ENCODE measurements around the gene NOTCH2.
A peak's percentile ranks its signal among the peaks of the same experiment; 100 is the strongest.
"Not testable (repeated sequence)": the region's sequence is repeated elsewhere in the genome, so short reads cannot be mapped to it uniquely, and the experiment has no call there.

Gene NOTCH2

GRCh38 chr1:120069067-120069919 lies at the start of gene NOTCH2:
TSS of gene NOTCH2 (minus strand) at chr1:120069662. CDS start at chr1:120069406, 256 bp downstream.
- DNase-seq (ENCODE audit: low read depth in 3 of 3), result peak; percentile 28 to 56 (median 31)

DNA sequence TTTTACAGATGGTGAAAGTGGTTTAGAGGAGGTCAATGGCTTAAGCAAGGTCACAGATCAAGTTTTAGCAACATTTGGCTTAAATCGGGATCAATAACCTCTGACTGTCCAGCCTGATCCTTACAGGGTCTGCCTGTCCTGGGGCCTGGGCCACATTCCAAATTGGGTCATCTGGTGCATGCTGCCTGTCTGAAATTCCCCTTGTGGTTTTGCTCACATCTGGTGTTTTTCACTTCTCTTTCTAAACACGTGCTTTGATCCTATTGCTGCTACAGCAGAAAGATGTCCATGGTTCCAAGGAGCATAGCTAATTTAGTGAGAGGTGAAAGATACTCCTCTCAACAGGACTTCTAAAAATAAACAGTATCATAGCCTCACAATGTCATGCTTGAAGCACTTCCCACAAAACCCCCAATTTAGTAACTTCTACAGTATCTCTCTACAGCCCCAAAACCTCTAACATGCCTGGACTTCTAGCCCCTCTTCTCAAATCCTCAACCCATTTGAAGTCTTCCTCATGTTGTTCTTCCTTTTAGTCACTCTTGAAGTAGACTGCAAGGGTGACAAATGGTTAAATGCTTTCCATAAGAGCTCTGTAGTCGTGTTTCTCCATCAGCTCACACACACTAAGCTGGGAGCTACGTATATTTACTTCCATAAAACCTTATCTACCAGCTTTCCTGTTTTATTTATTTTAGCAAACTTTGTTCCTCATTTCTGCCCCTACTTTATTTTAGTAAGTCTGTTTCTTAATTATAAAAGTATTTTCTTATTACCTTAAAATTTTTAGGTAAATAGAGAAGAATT lies 48.1 kb upstream of the NOTCH2 start:
- not testable (repeated sequence) for DNase-seq (ENCODE audit: low read depth in 3 of 3)

- not testable (repeated sequence) for DNase-seq (ENCODE audit: low read depth in 3 of 3)
These were observed 46.6 kb upstream of the NOTCH2 start for GRCh38 chr1:120116094-120116493.

DNA sequence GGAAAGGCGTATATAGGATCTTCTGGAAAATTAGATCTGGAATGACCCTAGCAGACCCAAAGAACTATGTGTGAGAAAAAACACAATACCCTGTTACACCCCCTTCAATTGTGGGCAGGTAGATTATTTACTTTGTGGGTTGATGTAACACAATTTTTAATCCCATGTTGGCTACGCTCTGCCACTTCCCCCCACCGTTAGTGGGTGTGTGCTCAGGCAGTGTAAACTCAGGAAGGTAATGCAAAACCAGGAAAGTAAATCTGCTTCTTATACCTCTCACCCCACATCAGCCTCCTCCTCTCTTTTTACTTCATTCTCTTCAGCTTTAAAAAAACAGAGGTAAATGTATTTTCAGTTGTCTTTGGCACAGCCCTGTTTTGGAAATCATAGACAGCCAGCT lies 43.7 kb upstream of the NOTCH2 start:
- DNase-seq (ENCODE audit: low read depth in 3 of 3), result not testable (repeated sequence)

DNA sequence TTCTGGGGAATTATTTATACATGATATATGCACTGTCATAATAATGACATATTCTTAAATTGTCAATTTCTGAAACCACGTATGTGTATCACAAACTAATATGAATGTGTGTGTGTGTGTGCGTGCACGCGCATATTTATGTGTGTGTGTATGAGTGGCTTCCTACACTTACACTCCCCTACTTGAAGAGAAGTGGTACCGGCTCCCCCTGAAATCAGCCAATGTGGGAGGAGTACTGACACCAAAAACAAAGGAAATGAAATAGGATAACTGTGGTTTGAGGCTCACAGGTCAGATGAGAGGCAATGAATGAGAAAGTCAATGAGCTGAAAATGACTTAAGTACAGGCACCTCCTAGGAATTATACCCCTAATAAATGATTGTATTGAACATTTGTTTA lies 42.8 kb upstream of the NOTCH2 start:
- DNase-seq (ENCODE audit: low read depth in 3 of 3), result not testable (repeated sequence)

DNA sequence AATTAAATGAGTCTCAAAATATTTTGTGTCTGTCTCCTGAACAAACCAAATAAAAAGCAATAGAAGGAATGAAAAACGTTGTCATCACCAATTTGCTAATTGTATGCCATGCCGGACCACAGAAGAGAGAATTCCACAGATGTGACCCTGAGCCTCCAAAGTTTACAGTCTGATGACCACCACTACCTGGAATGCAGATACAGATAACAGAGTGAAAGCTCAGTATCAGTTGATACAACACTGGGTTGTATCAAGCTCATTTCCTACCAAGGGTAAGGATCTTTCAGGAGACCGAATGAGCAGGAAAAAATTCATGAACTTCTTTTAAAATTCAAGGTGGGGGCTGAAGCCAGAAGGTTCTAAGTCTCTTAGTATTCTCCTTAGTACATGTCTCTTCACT lies 42.3 kb upstream of the NOTCH2 start:
- not testable (repeated sequence) for DNase-seq (ENCODE audit: low read depth in 3 of 3)

DNA sequence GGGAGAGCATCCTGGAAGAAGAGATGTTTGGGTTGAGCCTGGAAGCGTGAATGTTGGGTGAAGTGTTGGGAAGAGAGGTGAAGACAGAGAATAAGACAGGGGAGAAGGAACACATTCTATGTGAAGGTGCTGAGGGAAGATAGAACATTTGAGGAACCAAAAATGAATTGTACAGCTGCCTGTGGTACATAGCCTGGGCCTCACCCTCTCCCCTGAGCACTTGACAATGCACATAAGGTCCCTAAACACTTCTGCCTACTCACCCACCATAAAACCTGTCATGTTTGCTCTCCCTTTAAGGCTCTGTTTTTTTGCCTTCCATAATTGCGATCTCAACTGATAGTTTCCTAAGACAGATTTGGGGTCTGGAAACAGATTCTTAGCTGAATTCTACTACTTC lies 41.5 kb upstream of the NOTCH2 start:
- not testable (repeated sequence) for DNase-seq (ENCODE audit: low read depth in 3 of 3)

- DNase-seq (ENCODE audit: low read depth in 3 of 3), result not testable (repeated sequence)
These were observed 40.2 kb upstream of the NOTCH2 start for GRCh38 chr1:120109656-120110055.

- DNase-seq (ENCODE audit: low read depth in 3 of 3), result not testable (repeated sequence)
These were observed 39.7 kb upstream of the NOTCH2 start for GRCh38 chr1:120109180-120109579.

GRCh38 chr1:120105288-120105687 lies 35.8 kb upstream of the NOTCH2 start:
- not testable (repeated sequence) for DNase-seq (ENCODE audit: low read depth in 3 of 3)

GRCh38 chr1:120103768-120104167 lies 34.3 kb upstream of the NOTCH2 start:
- not testable (repeated sequence) for DNase-seq (ENCODE audit: low read depth in 3 of 3)

DNA sequence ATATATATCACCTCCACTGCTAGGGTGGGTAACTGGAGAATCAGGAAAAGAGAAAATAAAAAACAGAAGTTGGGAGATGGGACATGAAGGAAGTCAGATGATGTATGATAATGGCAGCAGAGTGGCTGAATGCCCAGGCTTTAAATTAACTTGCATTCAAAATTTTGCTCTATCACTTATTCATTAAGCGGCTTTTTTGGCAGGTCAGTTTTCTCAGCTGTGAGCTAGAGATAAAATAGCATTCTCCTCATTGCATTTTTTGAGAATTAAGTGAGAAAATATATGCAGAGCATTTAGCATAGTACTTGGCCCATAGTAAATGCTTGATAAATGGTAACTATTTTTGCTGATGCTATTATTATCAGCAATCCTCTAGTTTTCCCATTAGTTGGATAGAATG lies 32.1 kb upstream of the NOTCH2 start:
- DNase-seq (ENCODE audit: low read depth in 3 of 3), result not testable (repeated sequence)

DNA sequence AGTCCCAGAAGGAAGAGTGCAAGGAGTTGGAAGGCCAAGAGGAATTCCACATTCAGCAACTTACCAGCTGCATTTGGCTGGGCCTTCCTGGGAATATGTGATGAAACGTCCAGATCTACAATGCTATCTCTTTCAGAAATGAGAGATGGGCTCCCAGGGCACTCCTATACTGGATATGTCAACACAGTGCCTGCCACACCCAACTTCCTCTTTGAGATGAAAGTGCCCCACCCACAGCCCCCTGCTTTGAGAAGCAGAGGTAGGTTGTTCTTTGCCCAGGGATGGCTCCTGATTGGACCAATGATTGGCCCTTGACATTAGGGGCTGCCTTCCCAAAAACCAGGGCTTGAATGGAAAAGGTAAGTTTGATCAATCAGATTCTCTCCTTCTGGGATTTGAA lies 31.1 kb upstream of the NOTCH2 start:
- DNase-seq (ENCODE audit: low read depth in 3 of 3), result not testable (repeated sequence)

DNA sequence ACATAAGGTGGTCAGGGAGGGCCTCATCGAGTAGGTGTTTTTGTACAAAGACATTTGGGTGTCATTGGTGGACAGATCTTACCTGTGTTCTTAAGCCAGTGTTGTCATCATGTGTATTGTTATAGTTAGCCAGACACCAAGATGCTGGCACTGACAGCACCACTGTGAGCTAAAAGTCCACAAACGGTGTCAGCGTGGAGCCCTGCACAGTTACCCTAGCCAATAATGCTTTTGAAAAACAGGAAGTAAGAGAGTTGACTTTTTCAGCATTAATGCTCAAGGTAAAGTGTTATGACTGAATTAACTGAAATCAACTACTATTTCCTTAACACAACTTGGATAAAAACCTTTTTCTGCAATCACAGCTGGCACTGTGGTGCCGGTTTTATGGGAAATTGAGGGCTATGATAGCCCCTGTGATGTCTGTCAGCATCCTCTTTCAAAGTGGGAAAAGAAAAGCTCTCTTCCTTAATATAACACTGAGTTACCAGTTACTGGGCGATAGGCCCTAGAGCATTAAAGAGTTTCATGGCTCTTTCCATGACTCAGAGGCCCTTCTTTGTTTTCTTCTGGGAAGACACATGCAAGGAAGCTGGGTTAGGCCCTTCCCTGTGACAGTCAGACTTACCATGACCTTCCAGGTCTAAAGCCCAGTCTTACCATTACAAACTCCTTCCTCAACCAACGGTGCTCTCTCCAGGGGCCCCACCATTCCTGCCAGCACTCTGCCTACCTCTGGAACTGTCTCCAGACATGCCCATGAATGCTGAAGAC lies 29.7 kb upstream of the NOTCH2 start:
- DNase-seq (ENCODE audit: low read depth in 3 of 3), result not testable (repeated sequence)

- DNase-seq (ENCODE audit: low read depth in 3 of 3), result not testable (repeated sequence)
These were observed 27.6 kb upstream of the NOTCH2 start for GRCh38 chr1:120096981-120097545.

GRCh38 chr1:120093548-120094181 lies 24.2 kb upstream of the NOTCH2 start:
- not testable (repeated sequence) for DNase-seq (ENCODE audit: low read depth in 3 of 3)

DNA sequence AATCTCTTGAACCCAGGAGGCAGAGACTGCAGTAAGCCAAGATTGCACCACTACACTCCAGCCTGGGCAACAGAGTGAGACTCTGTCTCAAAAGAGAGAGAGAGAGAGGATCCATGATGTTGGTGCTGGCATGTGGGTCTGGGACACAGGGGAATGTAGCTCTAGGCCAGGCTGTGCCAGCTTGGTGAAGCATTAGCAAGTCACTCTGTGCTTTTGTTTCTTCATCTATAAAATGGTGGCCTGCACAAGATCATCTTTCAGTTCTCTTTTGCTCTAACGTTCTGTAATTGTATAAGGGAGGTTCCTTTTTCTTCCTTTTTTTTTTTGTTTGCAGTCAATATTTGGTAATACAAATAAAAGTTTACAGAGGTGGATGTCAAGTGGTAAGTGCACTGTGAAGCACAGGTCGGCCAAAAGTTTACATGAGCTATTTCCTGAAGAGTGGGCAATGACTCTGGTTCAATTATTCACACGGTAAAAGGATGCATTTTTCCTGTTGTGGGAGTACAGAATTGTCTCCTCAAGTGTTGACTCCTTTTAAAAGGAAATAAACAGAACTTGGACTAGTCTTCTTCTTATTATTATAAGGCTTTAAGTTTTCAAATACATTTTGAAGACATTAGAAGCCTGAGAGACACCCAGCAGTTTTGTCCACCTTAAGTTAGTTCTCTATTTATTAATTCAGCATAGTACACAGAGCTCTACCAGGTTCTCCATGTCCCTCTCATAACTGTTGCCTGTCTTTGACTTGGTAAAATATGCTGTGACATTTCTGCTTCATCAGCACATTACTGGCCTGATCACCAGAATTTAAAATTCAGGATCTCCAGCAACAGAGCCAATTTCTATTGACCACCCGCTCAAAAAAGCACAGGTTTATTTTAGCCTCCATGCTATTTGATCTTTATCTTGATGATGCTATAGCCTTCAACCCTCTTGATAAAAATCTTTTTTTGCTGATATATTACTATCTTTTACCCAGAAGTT lies 23.1 kb upstream of the NOTCH2 start:
- DNase-seq (ENCODE audit: low read depth in 3 of 3), result not testable (repeated sequence)

- not testable (repeated sequence) for DNase-seq (ENCODE audit: low read depth in 3 of 3)
These were observed 21.4 kb upstream of the NOTCH2 start for GRCh38 chr1:120090830-120091229.

DNA sequence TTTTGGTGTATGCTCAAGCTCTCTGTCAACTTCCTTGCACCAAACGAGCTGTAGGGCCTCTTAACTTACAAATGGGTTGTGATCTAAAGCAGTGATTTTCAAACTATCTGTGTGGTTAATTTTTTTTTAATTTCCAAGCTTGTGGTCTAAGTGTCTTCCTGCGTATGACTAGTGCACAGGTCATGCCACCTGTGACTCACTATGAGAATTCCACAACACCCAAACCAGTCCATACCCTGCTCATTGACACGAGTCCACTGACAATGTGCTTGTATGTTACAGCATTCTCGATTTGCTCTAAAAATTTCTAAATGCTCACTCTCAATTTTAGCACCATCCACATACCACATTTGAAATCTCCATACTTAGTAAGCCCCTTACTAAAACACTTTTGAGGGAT lies 18.5 kb upstream of the NOTCH2 start:
- peak; percentile 10 to 31 (median 20) for DNase-seq (ENCODE audit: low read depth in 3 of 3)

GRCh38 chr1:120069920-120070214 lies 405 bp upstream of the NOTCH2 start:
- not testable (repeated sequence) for DNase-seq (ENCODE audit: low read depth in 3 of 3)
